Measurements from ENCODE around the gene SNAP47.

DNA sequence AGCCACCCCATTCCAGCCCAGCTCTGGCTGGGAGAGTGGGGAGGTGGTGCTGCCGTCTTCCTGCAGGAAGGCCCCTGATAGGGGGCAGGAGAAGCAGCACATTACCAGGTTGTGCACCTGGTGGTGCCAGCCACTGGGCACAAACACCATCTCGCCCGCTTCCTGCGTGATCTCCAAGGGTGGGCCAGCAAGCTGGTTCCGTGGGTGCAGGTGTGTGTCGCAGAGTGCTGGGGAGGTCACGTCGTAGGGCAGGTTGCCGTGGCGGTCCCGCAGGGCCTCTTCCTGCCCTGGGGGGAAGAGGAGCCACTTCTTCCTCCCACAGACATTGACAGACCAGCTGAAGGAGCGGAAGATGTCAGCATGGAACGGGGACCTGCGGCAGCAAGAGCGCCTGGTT is 1.9 kb upstream of the SNAP47 start:
- TF ChIP-seq OSR1 (CRISPR knock-in tag; IDR thresholded peaks at IDR 0.05) (no peak), GLIS3 (CRISPR knock-in tag; IDR thresholded peaks at IDR 0.05) (no peak), RARB (CRISPR knock-in tag; IDR thresholded peaks at IDR 0.05) (no peak)
- TF ChIP-seq, protein P1, sequence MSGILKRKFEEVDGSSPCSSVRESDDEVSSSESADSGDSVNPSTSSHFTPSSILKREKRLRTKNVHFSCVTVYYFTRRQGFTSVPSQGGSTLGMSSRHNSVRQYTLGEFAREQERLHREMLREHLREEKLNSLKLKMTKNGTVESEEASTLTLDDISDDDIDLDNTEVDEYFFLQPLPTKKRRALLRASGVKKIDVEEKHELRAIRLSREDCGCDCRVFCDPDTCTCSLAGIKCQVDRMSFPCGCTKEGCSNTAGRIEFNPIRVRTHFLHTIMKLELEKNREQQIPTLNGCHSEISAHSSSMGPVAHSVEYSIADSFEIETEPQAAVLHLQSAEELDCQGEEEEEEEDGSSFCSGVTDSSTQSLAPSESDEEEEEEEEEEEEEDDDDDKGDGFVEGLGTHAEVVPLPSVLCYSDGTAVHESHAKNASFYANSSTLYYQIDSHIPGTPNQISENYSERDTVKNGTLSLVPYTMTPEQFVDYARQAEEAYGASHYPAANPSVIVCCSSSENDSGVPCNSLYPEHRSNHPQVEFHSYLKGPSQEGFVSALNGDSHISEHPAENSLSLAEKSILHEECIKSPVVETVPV (CRISPR knock-in tag; IDR thresholded peaks at IDR 0.05): no peak

All from SK-N-SH treated with all-trans-retinoic acid at 6 μM for 48 hours (cell line).